Measurements from ENCODE around the gene NWD2.

Gene NWD2

GRCh38 chr4:37305984-37306383 lies 61.4 kb downstream of the NWD2 start:
- no peak for DNase-seq

GRCh38 chr4:37317104-37317643 lies 72.6 kb downstream of the NWD2 start:
- DNase-seq = no peak

- DNase-seq = no peak
These were observed 76.1 kb downstream of the NWD2 start for GRCh38 chr4:37320513-37321235.

GRCh38 chr4:37322122-37322521 lies 77.6 kb downstream of the NWD2 start:
- DNase-seq = no peak

GRCh38 chr4:37324546-37324945 lies 80.0 kb downstream of the NWD2 start:
- peak; percentile 20 for DNase-seq

- DNase-seq = no peak
These were observed 82.3 kb downstream of the NWD2 start for GRCh38 chr4:37326852-37327251.

GRCh38 chr4:37338972-37339371 lies 94.4 kb downstream of the NWD2 start:
- DNase-seq = no peak

GRCh38 chr4:37358748-37359147 lies 114.2 kb downstream of the NWD2 start:
- DNase-seq = no peak

- DNase-seq = no peak
These were observed 114.7 kb downstream of the NWD2 start for GRCh38 chr4:37359261-37359660.

GRCh38 chr4:37365888-37366287 lies 121.3 kb downstream of the NWD2 start:
- DNase-seq = no peak

- DNase-seq = no peak
These were observed 123.4 kb downstream of the NWD2 start for GRCh38 chr4:37367901-37368300.

- no peak for DNase-seq
These were observed 125.5 kb downstream of the NWD2 start for GRCh38 chr4:37370052-37370451.

- no peak for DNase-seq
These were observed 136.6 kb downstream of the NWD2 start for GRCh38 chr4:37381040-37381668.

- DNase-seq = peak; percentile 28
These were observed 139.2 kb downstream of the NWD2 start for GRCh38 chr4:37383579-37384229.

GRCh38 chr4:37385424-37385823 lies 140.9 kb downstream of the NWD2 start:
- DNase-seq = no peak

GRCh38 chr4:37388681-37389365 lies 144.3 kb downstream of the NWD2 start:
- DNase-seq = no peak

- DNase-seq = no peak
These were observed 144.8 kb downstream of the NWD2 start for GRCh38 chr4:37389366-37389765.

- peak; percentile 44 for DNase-seq
These were observed 145.5 kb downstream of the NWD2 start for GRCh38 chr4:37389967-37390580.

GRCh38 chr4:37392521-37393255 lies 148.1 kb downstream of the NWD2 start:
- DNase-seq = no peak

GRCh38 chr4:37393321-37393720 lies 148.8 kb downstream of the NWD2 start:
- no peak for DNase-seq

- no peak for DNase-seq
These were observed 149.3 kb downstream of the NWD2 start for GRCh38 chr4:37393889-37394288.

- DNase-seq = no peak
These were observed 153.0 kb downstream of the NWD2 start for GRCh38 chr4:37397505-37397904.

Data from NCI-H1694 treated with DMSO at 0.1 percent for 48 hours (cell line).